Activated CD4-positive, CD25-positive, alpha-beta regulatory T cell treated with anti-CD3 and anti-CD28 coated beads, Interleukin-2, amount 50 U/mL, for 24 hours (primary cell): Measurements from ENCODE around the gene ALKBH1.
"Not testable (repeated sequence)": the region's sequence is repeated elsewhere in the genome, so short reads cannot be mapped to it uniquely, and the experiment has no call there.

Experiments
- ATAC-seq, 2 donors: fragments of 150-1000 bp; cut with Tn5 transposase; one replicate each; pipeline ENCODE4 v1.10.0; 2021; ENCODE audit warnings: mild to moderate bottlenecking in 1 of 2, moderate library complexity in 1 of 2

ALKBH1 gene

GRCh38 chr14:77667331-77667730 is 40.5 kb downstream of the ALKBH1 start:
- no peak for ATAC-seq

DNA sequence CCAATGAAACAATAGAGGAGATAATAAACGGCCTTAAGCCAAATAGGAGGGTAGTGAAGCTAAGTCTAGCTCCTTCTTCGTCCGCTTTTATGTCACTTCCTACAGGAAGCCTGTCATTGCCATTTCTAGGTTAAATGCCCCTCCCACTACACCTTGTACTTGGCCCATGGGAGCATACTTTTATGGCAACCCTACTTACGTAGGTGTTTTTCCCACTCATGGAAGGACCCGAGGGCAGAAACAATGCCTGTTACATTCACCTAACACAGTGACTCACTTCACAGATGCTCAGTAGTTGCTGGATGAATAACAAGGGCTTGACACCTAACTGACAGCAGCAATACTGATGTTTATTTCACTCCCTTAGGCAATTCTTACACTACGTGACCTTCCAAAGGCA is 44.5 kb downstream of the ALKBH1 start:
- ATAC-seq, result no peak

GRCh38 chr14:77661562-77661961 is 46.3 kb downstream of the ALKBH1 start:
- not testable (repeated sequence) for ATAC-seq

DNA sequence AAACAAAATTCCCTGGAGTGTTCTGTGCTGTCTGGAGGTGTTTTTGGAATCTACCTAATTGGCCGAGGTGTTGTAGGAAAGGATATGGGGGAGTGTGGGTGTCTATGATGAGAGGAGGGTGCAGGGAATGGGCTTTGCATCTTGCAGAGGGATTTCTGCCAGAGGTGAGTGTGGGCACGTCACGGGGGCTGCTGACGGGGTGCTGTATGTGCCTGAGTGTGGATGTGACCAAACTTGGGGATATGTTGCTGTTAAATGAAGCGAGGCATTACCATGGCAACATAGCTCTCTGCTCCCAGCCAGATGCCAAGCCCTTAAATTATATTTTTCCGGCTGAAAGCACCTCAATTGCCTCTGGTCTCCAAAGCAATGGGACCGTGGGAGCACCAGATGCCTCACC is 47.1 kb downstream of the ALKBH1 start:
- ATAC-seq, result no peak

DNA sequence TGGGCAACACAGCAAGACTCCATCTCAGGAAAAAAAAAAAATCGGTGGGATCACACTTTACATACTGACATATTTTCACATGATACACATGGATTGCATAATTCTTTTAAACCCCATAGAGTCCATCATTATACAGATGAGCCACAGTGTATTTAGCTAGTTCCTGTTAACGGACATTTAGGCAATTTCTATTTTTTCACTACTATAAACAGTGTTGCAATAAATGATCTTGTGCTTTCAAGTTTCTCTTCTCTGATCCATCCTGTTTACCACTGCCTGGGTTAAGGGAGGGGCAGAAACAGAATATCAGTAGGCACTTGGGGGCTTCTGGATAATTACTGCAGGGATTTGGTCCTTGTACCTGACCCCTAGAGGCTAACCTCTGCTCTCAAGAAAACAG is 48.0 kb downstream of the ALKBH1 start:
- no peak for ATAC-seq

DNA sequence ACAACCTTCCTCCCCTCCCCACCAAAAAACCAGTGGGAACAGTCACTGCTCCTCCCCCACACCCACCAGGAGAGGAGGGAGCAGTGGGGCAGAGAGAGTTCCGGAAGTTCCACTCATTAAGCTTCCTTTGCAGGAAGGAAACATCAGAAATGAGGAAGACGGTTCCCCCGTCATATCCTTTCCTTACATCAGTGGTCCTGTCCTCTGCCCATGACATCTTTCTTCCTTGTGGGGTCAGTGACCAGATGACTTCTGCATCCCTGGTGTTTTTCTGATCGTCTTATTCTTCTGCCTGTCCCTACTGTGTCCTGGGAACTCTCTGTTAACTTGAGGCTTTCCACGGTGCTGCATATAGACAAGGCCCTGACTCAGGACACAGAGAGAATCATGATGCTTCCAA is 50.5 kb downstream of the ALKBH1 start:
- no peak for ATAC-seq

GRCh38 chr14:77654001-77654441 is 53.8 kb downstream of the ALKBH1 start:
- ATAC-seq, result no peak

GRCh38 chr14:77649326-77649725 is 58.5 kb downstream of the ALKBH1 start:
- ATAC-seq, result no peak

GRCh38 chr14:77648520-77649200 is 59.2 kb downstream of the ALKBH1 start:
- no peak for ATAC-seq

DNA sequence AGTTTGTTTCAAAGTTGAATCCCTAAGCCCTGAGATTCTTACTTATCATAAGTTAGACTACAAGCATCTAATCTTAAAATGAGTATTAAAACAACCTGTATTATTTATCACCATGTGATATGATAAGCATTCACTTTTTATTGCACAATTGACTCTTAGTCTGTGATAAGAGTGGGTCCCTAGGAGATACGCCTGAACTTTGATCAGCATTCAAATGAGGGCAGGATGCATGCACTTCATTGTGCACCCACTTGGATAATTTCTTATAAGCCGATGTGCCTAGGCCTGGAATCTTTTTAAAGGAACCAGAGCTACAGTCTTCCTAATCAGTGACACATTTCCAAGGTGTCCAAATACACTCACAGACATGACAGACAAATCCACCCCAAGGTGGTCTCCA is 60.0 kb downstream of the ALKBH1 start:
- ATAC-seq, result no peak

DNA sequence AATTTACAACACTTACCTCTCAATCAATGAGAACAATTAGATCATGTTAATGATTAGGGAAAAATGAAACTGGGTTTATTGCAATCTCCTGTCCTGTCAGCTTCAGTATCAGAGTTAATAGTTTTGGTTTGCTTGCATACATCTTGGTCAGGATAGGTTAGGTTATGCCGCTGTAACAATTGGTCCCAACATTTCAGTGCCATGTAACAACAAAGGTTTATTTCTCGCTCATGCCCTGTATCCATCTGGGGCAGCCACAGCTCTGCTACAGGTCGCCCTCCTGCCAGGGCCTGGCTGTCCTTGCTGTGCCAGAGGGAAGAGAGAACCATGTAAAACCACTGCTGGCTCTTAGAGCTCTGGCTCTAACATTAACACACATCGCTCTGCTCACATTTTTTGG is 60.9 kb downstream of the ALKBH1 start:
- ATAC-seq, result no peak

GRCh38 chr14:77645520-77646230 is 62.1 kb downstream of the ALKBH1 start:
- ATAC-seq, result no peak

- no peak for ATAC-seq
Observed at GRCh38 chr14:77642407-77642806, 65.4 kb downstream of the ALKBH1 start.

DNA sequence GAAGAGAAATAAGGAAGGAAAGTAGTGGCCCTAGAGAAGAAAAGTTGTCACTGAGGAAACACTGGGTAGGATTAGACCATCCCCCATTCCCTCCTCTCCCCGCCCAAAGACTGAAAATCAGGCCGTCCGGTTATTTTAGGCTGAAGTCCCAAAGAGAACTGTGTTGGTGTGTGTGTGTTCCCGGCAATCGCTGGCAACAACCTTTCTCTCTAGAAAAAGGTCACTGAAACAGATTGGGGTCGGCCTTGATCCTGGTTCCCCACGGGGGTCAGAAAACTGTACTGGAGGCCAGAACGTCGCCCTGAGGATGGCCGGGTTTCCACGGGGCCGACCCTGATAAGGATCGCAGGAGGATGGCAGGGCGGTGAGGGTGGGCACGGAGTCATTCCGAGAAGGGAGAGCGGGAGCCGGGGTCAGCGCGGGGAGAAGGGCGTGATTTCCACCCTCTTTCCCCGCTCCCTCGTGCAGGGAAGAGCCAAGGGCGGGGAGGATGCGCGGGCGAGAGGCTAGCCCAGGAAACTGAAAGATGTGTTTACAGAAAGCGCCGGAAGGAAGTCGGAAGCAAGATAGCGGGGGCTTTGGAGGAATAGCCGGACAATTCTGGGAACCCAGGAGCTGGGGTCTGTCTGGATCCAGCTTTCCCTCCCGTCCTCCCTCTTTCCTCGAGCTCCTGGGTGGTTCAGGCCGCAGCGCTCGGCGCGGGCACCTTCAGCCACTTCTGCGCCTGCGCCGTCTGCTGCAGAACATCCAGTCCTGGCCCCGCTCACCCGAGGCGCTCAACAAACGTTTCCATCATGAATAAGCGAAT is 66.1 kb downstream of the ALKBH1 start:
- peak; percentile 64 to 80 for ATAC-seq

DNA sequence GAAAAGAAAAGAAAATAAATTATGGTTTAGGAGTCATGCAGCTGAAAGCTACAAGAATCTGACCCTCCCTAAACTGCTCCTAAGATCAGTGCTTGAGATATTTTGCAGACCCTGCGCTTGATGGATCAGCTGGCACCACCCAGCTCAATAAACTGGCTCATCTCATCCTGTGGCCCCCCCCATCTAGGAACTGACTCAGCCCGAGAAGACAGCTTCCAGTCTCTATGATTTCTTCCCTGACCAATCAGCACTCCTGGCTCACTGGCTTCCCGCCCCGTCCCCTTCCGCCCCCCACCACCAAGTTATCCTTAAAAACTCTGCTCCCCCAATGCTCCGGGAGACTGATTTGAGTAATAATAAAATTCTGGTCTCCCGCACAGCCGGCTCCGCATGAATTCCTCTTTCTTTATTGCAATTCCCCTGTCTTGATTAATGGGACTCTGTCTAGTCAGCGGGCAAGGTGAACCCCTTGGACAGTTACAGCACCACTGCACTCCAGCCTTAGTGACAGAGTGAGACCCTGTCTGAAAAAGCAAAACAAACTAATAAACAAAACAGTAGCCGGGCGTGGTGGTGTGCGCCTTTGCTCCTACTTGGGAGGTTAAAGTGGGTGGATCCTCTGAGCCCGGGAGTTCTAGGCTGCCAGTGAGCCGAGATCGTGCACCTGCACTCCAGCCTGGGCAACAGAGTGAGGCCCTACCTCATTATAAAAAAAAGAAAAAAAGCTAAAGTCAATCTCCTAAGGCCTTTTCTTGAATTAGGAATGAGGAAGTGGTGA is 66.9 kb downstream of the ALKBH1 start:
- no peak for ATAC-seq

GRCh38 chr14:77638771-77639171 is 69.1 kb downstream of the ALKBH1 start:
- ATAC-seq, result no peak

GRCh38 chr14:77635869-77636268 is 72.0 kb downstream of the ALKBH1 start:
- ATAC-seq, result not testable (repeated sequence)

DNA sequence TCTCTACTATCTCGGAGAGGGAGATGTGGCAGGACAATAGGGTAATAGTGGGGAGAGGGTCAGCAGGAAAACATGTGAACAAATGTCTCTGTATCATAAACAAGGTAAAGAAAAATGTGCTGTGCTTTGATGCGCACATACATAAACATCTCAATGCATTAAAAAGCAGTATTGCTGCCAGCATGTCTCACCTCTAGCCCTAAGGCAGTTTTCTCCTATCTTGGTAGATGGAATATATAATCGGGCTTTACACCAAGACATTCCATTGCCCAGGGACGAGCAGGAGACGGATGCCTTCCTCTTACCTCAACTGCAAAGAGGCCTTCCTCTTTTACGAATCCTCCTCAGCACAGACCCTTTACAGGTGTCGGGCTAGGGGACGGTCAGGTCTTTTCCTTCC is 72.4 kb downstream of the ALKBH1 start:
- ATAC-seq, result not testable (repeated sequence)

- no peak for ATAC-seq
Observed at GRCh38 chr14:77630111-77630510, 77.7 kb downstream of the ALKBH1 start.

DNA sequence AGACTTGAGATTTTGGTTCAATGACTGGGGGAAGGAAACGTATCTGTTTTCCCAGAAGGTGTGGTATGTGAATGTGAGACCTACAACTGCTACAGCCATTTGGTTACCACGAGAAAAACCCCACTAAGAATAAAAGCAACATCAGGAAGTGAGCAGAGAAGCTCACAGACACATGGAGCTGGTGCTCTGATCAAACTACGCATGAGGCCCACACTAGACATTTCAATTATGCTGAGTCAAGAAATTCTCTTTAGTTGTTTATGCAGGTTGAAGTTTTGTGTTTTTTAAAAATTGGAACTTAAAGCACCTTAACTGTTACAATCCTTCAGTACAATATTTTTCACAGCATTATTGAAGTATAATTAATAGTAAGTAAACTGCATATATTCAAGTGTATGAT is 82.5 kb downstream of the ALKBH1 start:
- ATAC-seq, result no peak

GRCh38 chr14:77623201-77623600 is 84.6 kb downstream of the ALKBH1 start:
- ATAC-seq, result no peak
